ENCODE measurements around the gene MET. TPM values are rescaled to one million over a fixed set of nuclear protein-coding genes. Genes with fewer than 3 reads are reported as not detected.

The MET gene
- total and polyA plus RNA-seq, 12 donors, result 3.1 to 23.3 (median 15.0) TPM

- no peaks in the 10 kb centered on the region for H3K4me1 ChIP-seq
- H3K4me3 ChIP-seq, result no peak overlapping the region
- no peaks in the 10 kb centered on the region for H3K36me3 ChIP-seq
- TF ChIP-seq, protein P1, sequence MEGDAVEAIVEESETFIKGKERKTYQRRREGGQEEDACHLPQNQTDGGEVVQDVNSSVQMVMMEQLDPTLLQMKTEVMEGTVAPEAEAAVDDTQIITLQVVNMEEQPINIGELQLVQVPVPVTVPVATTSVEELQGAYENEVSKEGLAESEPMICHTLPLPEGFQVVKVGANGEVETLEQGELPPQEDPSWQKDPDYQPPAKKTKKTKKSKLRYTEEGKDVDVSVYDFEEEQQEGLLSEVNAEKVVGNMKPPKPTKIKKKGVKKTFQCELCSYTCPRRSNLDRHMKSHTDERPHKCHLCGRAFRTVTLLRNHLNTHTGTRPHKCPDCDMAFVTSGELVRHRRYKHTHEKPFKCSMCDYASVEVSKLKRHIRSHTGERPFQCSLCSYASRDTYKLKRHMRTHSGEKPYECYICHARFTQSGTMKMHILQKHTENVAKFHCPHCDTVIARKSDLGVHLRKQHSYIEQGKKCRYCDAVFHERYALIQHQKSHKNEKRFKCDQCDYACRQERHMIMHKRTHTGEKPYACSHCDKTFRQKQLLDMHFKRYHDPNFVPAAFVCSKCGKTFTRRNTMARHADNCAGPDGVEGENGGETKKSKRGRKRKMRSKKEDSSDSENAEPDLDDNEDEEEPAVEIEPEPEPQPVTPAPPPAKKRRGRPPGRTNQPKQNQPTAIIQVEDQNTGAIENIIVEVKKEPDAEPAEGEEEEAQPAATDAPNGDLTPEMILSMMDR (IDR thresholded peaks at IDR 0.05), result no peak
- intact Hi-C loops (cut with DNase I), result no loop called here
- H3K9me3 ChIP-seq, result peaks cover 0 to 10% (median 0%) of the 10 kb centered on the region in 11 donors
- H3K27me3 ChIP-seq, result peaks cover 0 to 4% (median 0%) of the 10 kb centered on the region in 7 donors
- ATAC-seq (no peak), DNase-seq (no peak)
- H3K27ac ChIP-seq, result no peak overlapping the region
- 78 to 85% methylated on average over 3 of the region's 3 CpGs for WGBS, 2 donors
Measured at GRCh38 chr7:116829041-116829440, 157.0 kb downstream of the MET start.

DNA sequence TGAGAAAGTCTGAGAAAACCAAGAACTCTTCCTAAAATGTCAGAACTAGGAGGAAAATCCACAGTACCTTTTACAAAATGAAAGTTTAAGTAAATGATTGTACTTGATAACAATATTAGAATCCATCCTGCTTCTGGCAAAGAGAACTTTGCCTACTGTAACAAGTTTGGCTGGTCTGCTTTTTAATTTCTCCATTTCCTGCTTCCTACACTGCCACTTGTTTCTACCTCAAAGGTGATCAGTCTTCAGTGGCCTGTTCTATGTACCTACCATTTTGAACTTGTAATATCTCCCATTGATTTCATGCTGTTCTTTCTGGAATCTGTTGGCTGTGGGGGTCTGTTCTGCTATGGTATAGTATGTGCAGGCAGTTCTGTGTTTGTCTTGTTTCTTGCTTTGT lies 157.5 kb downstream of the MET start:
- intact Hi-C loops (cut with DNase I), result no loop called here
- ATAC-seq (no peak), DNase-seq (no peak)
- Histone ChIP-seq H3K36me3 (no peaks in the 10 kb centered on the region), H3K27me3 (peaks cover 0 to 4% (median 0%) of the 10 kb centered on the region in 7 donors), H3K4me3 (no peak overlapping the region), H3K9me3 (peaks cover 0 to 6% (median 0%) of the 10 kb centered on the region in 11 donors), H3K4me1 (peaks cover 0 to 1% (median 0%) of the 10 kb centered on the region in 9 donors), H3K27ac (no peak overlapping the region)
- TF ChIP-seq, protein P1 (IDR thresholded peaks at IDR 0.05), result no peak

GRCh38 chr7:116832692-116833091 lies 160.7 kb downstream of the MET start:
- intact Hi-C loops (cut with DNase I), result no loop called here
- 68 to 77% methylated on average over 2 of the region's 2 CpGs for WGBS, 2 donors
- ATAC-seq, result no peak
- Histone ChIP-seq H3K4me3 (no peak overlapping the region), H3K4me1 (peaks cover 0 to 10% (median 0%) of the 10 kb centered on the region in 9 donors), H3K27me3 (peaks cover 0 to 4% (median 0%) of the 10 kb centered on the region in 7 donors), H3K27ac (no peak overlapping the region), H3K36me3 (no peaks in the 10 kb centered on the region), H3K9me3 (no peaks in the 10 kb centered on the region)
- DNase-seq, result no peak
- TF ChIP-seq, protein P1 (IDR thresholded peaks at IDR 0.05), result no peak

GRCh38 chr7:116834815-116835504 lies 163.0 kb downstream of the MET start:
- peaks cover 0 to 4% (median 0%) of the 10 kb centered on the region in 7 donors for H3K27me3 ChIP-seq
- WGBS, 2 donors, result 45 to 46% methylated on average over 9 of the region's 9 CpGs
- DNase-seq (peak in 1 of 2 donors; percentile 28), ATAC-seq (peak in 6 of 8 donors; percentile 42 to 77 (median 60))
- no peaks in the 10 kb centered on the region for H3K9me3 ChIP-seq
- intact Hi-C loops (cut with DNase I), result no loop called here
- H3K36me3 ChIP-seq, result no peaks in the 10 kb centered on the region
- peaks cover 0 to 10% (median 0%) of the 10 kb centered on the region in 9 donors for H3K4me1 ChIP-seq
- H3K4me3 ChIP-seq, result no peak overlapping the region
- TF ChIP-seq, protein P1 (IDR thresholded peaks at IDR 0.05), result no peak
- H3K27ac ChIP-seq, result no peak overlapping the region

Measured in heart right ventricle (tissue), 16 donors.